NCI-H748 treated with DMSO at 0.1 percent for 48 hours (cell line): ENCODE data around the gene CELSR3.

ENCODE experiments used
- DNase-seq: peaks from one replicate; lab custom pipeline; 2025; lab: John Stamatoyannopoulos, UW

Gene CELSR3

GRCh38 chr3:48599509-48600285 lies 63.0 kb downstream of the CELSR3 start:
- no peak for DNase-seq

- DNase-seq = no peak
Measured at GRCh38 chr3:48599077-48599501, 63.6 kb downstream of the CELSR3 start.

- no peak for DNase-seq
Measured at GRCh38 chr3:48598323-48599076, 64.2 kb downstream of the CELSR3 start.

- no peak for DNase-seq
Measured at GRCh38 chr3:48597408-48597800, 65.3 kb downstream of the CELSR3 start.

GRCh38 chr3:48596676-48597407 lies 65.8 kb downstream of the CELSR3 start:
- DNase-seq = no peak

- DNase-seq = no peak
Measured at GRCh38 chr3:48596157-48596556, 66.5 kb downstream of the CELSR3 start.

GRCh38 chr3:48595526-48596121 lies 67.1 kb downstream of the CELSR3 start:
- DNase-seq = no peak

GRCh38 chr3:48595075-48595525 lies 67.6 kb downstream of the CELSR3 start, which contains the start of gene COL7A1:
COL7A1 (minus strand) TSS chr3:48595329; CDS start chr3:48595159, 170 bp downstream.
- no peak for DNase-seq

- DNase-seq = no peak
Measured at GRCh38 chr3:48594417-48595049, 68.2 kb downstream of the CELSR3 start.

- DNase-seq = no peak
Measured at GRCh38 chr3:48593337-48593736, 69.3 kb downstream of the CELSR3 start.

- no peak for DNase-seq
Measured at GRCh38 chr3:48592519-48593087, 70.1 kb downstream of the CELSR3 start.

- DNase-seq = no peak
Measured at GRCh38 chr3:48591886-48592518, 70.7 kb downstream of the CELSR3 start.

- no peak for DNase-seq
Measured at GRCh38 chr3:48591436-48591835, 71.2 kb downstream of the CELSR3 start.

- no peak for DNase-seq
Measured at GRCh38 chr3:48588230-48588629, 74.5 kb downstream of the CELSR3 start.

- DNase-seq = no peak
Measured at GRCh38 chr3:48587686-48588085, 75.0 kb downstream of the CELSR3 start.
